NT2/D1 (cell line): ENCODE results near the gene TTC12.

Experiments used
- YY1 ChIP-seq: IDR thresholded peaks from 2 replicates; pipeline ENCODE4 v1.6.1; 2011; ENCODE audit not compliant: insufficient read length, insufficient read depth
- ZNF274 ChIP-seq: IDR thresholded peaks from 2 replicates; pipeline ENCODE4 v1.6.1; 2011; ENCODE audit warnings: mild to moderate bottlenecking, low read depth, low read length

GRCh38 chr11:113397821-113398220 lies 83.4 kb downstream of the TTC12 start:
- TF ChIP-seq ZNF274 (no peak), YY1 (no peak)
